NCI-H526 treated with DMSO at 0.1 percent for 48 hours (cell line): ENCODE measurements around the gene CTSL.
A peak's percentile ranks its signal among the peaks of the same experiment; 100 is the strongest.

Source experiments
- DNase-seq: peaks from one replicate; lab custom pipeline; 2025; lab: John Stamatoyannopoulos, UW

Gene CTSL

DNA sequence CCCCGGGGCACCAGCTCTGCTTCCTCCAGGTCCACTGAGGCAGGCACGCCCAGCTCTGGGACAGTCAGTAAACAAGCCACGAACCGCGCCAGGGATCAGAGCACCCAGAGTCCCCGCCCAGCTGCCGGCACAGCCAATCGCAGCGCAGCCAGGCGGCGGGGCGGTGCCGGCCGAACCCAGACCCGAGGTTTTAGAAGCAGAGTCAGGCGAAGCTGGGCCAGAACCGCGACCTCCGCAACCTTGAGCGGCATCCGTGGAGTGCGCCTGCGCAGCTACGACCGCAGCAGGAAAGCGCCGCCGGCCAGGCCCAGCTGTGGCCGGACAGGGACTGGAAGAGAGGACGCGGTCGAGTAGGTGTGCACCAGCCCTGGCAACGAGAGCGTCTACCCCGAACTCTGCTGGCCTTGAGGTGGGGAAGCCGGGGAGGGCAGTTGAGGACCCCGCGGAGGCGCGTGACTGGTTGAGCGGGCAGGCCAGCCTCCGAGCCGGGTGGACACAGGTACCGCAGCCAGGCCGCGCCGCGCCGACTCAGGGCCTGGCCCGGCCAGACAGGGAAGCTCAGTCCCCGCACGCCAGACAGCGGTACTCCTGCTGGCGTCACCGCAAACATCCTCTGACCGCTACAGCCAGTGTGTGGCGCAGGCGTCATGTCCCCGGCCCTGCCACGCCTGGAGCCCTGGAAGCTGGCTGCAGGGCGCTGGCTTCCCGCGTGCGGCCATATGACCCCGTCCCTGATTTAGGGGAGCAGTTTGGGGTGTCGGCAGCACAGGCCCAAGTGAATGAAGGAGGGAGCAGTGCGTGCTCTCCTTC lies at the start of gene CTSL:
Gene CTSL, plus strand, starts transcription at position 220 of the 810 bp plus-strand sequence. CDS start 1,485 bp downstream, outside the sequence.
- peak; percentile 48 for DNase-seq

DNA sequence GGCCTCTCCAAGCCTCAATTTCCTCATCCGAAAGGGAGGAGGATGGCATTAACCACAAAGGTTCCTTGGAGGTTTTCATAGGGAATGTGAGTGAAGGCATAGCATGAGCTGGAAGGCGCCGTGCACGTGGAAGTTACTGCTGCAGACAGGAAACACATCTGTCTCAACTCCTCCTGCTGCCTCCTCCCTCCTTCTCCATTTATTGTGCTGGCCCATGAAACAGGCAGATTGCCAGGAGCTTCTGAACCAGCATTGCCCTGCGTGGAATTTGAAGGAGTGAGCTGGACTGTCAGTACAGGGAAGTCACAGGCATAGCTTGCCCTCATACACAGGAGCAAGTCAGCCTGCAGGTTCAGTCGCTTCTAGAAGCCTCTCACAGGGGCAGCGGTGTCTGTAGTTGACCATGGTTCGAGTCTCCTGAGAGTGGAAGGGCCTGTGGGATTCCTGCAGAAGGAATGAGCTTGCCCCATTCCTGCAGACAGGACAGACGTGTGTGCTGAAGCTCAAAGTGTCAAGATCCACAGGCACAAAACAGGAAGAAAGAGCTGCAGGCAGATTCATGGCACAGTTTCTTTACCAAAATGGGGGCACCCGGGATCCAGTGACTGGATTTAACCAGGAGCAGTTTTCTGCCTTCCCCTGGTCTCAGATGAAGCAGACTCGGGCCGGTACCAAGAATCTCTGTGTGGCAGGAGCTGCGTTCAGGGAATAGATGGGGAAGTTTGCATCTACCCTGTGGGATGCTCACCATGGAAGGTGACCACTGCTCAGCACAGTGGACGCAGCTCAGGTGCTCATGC lies 48.7 kb upstream of the CTSL start:
- no peak for DNase-seq

DNA sequence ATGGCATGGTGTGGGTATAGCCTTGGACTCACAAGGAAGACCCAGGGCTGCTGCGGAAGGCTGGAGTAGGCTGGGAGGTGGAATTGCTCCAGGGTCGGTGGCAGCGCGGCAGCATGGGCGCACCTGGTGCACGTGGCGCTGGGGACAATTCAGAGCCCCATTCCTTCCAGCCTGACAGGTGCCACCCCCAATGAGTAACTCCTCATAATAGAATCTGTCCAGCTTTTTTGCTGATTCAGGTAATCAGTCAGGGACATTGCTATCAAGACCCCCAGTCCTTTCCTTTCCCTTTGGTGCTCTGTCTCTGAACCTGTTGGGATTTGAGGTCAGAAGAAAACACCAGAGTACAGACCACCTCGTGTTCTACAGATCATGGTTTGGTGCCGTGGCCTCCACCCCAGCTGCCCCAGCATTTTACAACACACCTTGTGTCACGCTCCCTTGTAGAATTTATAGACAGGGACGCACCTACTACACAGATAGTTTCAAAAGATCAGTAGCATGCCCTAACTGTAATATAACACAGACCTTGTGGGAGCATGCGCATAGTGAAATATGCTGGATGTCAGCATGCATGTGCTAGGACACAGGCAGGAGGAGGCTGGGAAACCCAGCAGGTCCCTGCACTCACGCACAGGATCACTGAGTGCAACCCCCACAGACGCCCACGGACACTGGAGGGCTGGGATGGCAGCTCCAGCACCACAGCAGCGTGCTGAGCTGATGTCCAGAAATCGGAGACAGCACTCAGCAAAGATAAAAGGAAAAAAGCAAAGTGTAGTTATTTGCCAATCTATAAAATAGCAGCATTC lies 47.9 kb upstream of the CTSL start:
- no peak for DNase-seq

DNA sequence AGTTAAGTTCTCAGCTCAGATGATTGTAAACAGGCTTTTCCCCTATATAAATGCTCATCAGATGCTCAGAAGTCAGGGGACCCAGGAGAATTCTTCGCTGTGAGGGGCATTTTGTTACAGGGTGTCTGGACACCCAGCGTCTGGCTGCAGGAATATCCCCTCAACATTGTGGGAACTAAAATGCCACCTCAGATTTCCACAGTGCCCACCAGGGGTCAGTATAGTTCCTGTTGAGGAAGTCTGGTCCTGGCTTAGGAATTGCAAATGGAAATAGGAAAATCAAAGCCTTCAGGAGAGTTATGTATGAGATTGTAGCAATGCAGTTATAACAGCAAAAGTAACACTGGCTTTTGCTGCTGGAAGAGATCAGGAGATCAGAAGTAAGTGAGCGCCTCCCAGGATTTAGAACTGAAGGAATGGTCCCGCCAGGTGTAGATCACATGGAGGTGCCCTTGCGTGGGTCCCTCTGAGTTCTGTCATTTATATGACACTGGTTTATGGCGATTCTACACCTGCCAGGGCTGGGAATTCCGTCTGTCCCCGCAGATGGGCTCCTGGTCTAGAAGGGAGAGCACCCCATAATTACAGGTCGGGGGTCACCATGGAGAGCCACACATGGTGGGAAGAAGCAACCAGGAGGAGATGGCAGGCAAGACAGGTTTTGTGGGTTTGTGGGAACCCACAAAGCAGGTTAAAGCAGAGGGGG lies 47.1 kb upstream of the CTSL start:
- DNase-seq = peak; percentile 1

DNA sequence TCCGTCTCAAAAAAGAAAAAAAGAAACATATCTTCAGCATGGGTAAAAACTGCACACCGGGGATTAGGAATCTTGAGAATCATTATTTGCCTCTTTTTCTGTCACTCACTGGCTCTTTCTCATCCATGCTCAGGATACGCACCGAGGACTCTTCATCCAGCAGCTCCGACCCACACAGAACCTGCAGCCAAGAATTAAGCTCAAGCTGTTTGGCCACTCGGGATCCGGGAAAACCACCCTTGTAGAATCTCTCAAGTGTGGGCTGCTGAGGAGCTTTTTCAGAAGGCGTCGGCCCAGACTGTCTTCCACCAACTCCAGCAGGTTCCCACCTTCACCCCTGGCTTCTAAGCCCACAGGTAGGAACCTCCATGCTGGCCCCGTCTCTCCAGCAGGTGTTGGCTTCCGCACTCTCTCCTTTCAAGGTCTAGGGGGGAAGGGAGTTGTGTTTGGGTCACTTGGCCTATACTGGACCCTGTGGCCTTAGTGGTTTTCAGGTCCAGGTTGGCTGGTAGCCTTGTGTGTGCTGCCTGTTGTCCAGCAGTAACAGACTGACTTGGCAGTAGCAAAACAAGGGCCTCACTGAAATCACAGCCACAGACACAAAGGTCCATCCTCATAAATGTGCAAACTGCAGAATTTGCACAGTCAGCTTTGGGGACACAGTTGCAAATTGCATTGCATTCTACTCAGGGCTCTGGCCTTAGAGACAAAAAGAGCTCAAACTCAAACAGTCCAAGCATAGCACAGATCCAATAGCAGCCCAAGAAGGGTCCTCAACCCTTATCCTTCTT lies 44.5 kb upstream of the CTSL start:
- DNase-seq = no peak

DNA sequence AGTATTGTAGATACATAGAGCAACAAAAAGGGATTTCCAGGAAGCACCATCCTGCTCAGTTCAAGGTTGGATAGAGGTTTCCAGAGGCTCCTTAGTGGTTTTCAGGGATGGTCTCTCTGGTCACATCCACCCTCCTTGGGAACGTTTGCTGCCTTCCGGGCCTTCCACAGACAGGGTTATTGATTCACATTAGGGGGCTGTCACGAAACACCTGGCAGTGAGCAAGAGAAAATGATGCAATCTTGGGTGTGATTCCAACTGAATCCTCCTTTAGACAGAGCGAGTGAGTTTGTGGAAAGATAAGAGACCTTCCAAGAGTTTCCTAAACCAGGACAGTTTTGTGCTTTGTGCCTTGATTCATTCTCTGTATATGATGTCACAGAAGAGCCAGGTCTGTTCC lies 43.8 kb upstream of the CTSL start:
- no peak for DNase-seq

DNA sequence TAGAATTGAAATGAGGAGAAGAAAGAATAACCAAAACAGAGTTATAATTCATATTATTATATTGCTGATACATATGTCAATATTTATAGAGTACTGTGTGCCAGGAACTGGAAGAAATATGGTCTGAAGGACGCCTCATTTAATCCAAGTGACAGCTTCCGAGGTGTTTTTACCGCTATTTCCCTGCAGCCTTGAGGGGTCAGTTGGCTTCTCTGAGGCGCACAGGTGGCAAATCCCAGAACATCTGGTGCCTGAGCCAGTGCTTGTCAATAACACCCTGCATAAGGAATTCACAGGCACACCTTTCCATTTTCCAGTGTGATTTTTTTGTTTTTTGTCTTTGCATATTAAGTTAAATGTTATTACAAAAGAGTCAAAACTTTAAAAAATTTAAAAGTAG lies 43.3 kb upstream of the CTSL start:
- DNase-seq = no peak

DNA sequence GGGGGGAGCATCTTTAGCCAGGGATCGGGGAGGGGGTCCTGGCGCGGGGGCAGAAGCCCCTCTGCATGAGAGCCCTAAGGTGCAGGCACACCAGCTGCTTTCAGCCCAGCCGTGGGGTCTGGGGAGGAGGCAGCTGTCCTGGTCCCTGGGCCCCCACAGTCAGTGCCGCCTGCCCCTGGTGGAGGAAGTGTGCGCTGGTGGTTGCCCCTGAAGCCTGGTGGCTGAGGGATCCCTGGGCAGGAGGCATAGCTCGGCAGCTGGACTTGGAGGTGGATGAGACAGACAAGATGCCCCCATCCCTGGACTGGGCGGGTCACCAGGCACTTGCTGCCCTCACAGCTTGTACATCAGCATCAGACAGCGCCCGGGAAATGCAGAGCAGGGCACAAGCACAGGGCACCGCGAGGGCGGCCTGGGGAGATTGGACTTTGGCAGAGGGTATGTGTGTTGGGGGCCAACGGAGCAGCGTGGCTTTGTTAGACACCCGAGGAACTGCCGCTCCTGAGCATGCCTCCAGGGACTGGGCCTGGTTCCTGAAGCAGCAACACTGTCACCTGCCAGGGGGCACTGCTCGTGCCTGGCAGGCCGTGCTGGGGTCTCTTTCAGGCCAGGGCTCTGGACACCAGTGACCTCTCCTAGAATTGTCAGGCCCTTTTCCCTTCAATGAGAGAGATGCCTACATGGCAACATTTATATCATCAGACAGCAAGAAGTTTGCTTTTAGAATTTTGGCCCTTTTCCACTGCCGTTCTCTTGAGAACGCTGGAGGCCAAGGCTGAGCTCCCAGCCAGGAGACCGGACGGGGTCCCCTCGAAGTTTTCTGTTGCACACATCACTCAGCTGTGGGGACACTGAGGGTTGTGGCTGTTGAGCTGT lies 41.9 kb upstream of the CTSL start:
- DNase-seq = no peak

DNA sequence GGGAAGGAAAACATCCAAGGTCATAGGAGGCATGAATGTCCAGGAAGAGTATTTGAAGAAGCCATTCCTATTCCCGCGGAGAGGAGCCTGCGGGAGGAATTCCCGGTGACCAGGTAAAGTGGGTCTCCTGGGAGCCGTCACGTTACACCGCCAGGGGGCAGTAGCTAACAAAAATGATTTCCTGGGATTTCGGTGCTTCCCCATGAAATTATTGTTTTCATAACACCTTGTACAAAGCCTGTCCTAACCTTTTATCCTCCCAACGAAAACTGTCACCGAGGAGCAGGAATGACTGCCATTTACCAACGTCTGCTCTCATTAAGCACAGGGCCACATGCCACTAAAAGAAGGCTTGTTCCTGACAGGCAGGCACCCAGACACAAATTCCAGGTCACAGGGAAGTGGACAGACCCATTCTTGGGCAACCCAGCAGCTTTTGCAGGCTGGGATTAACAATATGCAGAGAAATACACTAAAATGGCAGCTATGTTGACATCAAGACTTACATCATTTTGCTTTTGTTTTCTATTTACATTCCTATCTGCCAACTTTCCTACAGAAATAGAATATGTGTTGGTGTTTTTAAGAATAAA lies 41.2 kb upstream of the CTSL start:
- DNase-seq = peak; percentile 2

DNA sequence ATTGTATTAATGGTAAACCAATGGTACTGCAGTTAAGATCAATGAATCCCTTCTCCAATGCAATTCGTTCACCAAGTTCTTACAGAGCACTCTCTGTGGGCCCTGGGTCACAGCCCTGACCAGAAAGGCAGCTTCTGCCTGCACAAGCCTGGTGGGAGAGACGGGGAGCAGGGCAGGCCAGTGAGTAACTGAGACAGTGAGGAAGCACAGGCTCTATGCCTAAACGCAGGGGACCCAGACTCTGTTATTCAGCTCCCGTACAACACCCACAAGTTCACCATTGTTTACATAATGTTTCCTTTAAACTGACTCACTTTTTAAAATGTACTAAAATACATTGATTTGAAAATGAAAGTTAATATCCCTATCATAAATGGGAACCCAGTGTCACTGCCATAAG lies 40.5 kb upstream of the CTSL start:
- no peak for DNase-seq

DNA sequence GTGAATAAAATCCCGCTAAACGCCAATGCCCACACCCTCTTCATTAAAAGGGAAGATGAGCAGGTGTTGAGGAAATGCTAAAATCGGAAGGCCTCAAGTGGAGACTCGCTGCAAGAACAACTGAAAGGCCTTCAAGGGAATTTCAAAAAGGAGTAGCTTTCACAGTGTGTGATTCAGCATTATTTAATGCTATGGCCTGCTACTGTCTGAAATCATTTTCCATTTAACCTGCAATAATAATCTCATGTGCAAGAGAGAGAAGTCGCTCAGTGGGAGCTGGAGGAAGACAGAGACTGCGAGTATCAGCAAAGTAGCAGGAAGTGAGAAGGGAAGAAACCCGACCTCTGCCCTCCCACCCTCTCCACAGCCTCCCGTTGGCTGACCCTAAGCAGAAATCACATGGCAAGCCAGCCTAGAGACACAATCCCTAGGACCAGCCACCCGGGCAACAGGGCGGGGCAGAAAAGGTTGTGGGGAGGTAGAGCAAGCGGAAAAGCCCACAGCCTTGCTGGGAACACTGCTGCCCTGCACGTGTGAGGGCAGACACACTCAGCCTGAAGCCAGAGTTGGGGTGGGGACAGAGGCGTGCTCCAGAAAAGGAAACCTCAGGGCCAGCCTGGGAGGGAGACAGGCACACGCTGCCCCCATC lies 39.9 kb upstream of the CTSL start:
- DNase-seq = no peak

DNA sequence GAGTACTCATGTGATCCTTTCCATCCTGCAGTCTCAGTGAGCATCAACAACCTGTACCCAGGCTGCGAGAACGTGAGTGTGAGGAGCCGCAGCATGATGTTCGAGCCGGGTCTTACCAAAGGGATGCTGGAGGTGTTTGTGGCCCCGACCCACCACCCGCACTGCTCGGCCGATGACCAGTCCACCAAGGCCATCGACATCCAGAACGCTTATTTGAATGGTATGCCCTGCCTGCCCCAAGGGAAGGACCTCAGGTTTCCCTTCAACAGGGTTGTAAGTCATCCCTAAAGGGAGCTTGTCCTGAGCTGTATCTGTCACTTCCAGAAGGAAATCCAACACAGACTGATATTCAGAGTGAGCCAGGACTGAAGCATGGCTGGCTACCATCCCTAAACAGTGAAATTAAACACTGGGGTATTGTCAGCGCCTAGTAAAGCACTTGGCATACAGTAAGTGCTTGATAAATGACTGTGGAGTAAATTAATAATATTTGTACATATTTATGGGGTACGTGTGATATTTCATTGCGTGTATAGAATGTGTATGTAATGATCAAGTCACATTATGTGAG lies 39.3 kb upstream of the CTSL start:
- DNase-seq = no peak

DNA sequence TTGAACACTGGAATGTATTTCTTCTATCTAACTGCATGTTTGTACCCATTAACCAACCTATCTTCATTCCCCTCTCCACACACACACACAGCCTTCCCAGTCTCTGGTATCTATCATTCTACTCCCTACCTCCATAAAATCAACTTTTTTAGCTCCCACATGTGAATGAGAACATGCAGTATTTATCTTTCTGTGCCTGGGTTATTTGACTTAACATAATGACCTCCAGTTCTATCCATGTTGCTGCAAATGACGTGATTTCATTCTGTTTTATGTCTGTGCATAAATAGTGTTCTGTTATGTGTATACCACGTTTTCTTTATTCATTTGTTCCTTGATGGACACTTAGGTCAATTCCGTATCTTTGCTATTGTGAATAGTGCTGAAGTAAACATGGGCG lies 38.7 kb upstream of the CTSL start:
- no peak for DNase-seq

DNA sequence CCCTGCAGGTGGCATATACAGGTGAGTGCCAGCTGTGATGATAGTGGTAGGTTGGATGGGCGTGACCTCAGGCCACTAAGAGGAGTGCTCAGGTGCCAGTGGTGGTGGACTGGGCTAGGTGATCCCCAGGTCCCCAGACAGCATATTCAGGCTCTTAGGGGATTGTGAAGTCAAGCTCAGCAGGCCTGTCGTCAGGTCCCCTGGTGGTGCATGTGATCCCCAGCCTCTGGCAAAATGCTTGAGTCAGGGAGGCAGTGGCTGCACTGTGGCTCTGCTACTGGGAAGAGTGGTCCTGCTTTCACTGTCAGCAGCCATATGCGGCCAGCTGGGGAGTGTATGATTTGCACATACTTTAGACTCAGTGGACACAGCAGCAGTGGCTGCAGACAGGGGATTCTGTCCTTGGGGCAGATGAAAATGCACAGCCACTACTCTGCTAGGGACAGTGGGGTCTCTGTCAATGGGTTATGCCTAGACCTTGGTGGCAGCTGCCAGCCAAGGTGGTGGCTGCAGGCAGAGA lies 31.6 kb upstream of the CTSL start:
- no peak for DNase-seq

DNA sequence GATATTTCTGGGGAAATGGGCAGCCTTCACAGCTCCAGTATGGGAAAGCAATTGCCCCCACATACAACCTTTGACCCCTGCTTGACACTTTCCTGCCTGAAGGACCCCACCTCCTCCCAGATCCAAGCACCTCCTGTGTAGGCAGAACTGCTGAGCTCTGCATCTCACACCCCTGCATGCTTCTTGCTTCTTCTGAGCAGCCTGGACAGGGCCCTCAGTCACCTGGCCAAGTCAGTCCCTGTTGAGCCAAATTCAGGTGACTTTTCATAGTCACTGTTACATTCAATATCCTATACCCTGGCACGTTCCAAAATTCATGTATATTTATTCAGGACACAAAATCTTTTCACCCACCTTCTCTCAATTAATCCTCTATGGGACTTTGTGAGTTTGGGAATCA lies 30.4 kb upstream of the CTSL start:
- no peak for DNase-seq

DNA sequence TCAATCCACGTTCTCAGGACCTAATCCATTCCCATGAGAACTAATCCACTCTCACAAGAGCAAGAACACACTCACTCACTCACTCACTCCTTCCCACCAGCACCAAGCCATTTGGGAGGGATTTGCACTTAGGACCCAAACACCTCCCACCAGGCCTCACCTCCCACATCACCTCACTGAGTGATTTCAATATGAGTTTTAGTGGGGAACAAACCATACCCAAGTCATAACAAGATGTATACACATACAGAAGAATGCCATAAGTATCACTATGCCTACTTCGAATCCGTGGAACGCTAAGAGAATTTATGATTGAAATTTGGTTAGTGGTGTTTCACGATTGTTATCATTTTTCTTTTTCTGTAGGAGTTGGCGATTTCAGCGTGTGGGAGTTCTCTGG lies 29.3 kb upstream of the CTSL start:
- DNase-seq = no peak

DNA sequence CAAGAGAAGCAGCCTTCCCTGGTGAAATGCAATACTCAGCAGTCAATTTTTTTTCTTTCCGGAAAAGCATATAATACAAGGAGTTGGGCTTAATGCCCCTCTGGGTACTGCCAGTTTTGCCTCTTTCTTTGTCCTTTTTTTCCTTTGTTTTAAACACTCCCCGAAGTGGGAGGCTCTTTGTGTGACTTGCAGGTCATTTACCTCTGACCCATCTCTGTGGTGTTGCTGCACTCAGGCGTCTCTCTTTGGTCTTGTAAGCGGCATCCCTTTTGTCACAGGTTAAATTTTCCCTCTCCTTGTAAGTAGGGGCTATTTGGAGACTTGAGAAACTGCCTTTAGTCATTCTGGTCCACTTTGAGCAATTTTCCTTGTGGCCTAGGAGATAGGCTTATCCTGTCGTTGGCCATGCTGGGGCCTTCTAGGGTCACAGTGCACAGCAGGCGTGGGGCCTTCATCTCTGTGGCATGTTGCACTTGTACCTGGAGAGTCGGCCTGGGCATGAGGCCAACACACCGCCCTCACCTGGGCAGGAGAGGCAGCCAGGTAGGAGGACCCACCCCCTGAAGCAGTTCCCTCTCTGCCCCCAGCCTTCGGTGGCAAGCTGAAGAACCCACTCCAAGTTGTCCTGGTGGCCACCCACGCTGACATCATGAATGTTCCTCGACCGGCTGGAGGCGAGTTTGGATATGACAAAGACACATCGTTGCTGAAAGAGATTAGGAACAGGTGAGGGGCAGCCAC lies 27.7 kb upstream of the CTSL start:
- DNase-seq = no peak

DNA sequence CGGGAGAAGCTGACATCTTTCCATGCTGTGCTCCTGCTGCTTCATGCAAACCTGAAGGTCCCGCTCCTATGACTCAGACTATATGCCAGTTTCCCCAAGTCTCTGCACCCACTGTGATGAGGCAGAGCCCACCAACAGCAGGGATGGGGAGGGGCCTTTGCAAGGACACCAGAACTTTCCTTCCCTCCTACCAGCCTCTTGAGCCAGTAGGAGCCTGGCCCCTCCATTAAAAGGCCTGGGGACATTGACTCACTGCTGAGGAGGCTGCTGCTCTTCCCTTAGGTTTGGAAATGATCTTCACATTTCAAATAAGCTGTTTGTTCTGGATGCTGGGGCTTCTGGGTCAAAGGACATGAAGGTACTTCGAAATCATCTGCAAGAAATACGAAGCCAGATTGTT lies 26.1 kb upstream of the CTSL start:
- no peak for DNase-seq
